ENCODE results near the gene SLC48A1. TPM values are rescaled to one million over a fixed set of nuclear protein-coding genes. Genes with fewer than 3 reads are reported as not detected.

The SLC48A1 gene
- polyA plus RNA-seq, 1 of the 3 experiments (the other 2 are of a cell fraction) = 7.3 TPM

- Histone ChIP-seq H3K36me3 (replicated peaks in 1 of 2; ENCODE audit: control insufficient read depth in 1 of 2, insufficient read depth in 2 of 2, low read length in 1 of 2) (peaks cover 17 to 70% of the 10 kb centered on the region in 2 experiments), H3K4me1 (ENCODE audit: control insufficient read depth in 1 of 2, insufficient read depth in 2 of 2, low read depth in 1 of 2, low read length in 1 of 2) (peaks cover 0 to 10% of the 10 kb centered on the region in 2 experiments; a peak in 1 of 4 replicates), H3K79me2 (ENCODE audit: insufficient read depth) (peaks cover 24% of the 10 kb centered on the region), H3K9me3 (no peaks in the 10 kb centered on the region), H3K27ac (ENCODE audit: low read depth in 2 of 2, low read length in 1 of 2) (no peak overlapping the region), H4K20me1 (ENCODE audit: insufficient read depth) (peaks cover 20% of the 10 kb centered on the region), H3K9ac (no peak overlapping the region), H3K9me2 (no peaks in the 10 kb centered on the region), H3K27me3 (ENCODE audit: insufficient read depth) (no peaks in the 10 kb centered on the region), H2AFZ (ENCODE audit: low read depth) (no peak overlapping the region), H3K4me3 (ENCODE audit: low read depth in 2 of 2, low read length in 1 of 2) (no peak overlapping the region), H3F3A (replicated peaks; ENCODE audit: insufficient read depth) (no peaks in the 10 kb centered on the region), H3K4me2 (no peak overlapping the region)
- TF ChIP-seq EZH2phosphoT487 (IDR thresholded peaks at IDR 0.05; ENCODE audit: borderline replicate concordance, low read depth) (no peak), NRF1 (IDR thresholded peaks at IDR 0.05; ENCODE audit: low read depth, low read length) (no peak), SMC3 (IDR thresholded peaks at IDR 0.05; ENCODE audit: low read depth, low read length) (no peak), RXRA (IDR thresholded peaks at IDR 0.05; ENCODE audit: borderline replicate concordance, low read depth) (no peak), CHD2 (IDR thresholded peaks at IDR 0.05; ENCODE audit: low read length, partially characterized antibody) (no peak), REST (IDR thresholded peaks at IDR 0.05; ENCODE audit: low read depth, low read length) (no peak), POLR2AphosphoS5 (IDR thresholded peaks at IDR 0.05; ENCODE audit: low read depth, low read length) (no peak)
- no peak for DNase-seq
- ChIA-PET CTCF (interaction anchor here (0.8 to 15.5 kb wide), 5 partner anchors 15 to 53 kb away, joined by 3 to 247 read pairs (median 9); no protein-coding TSS in a partner anchor), POLR2A (no interaction called here)
- WGBS (ENCODE audit: low lambda C conversion rate) = 96% methylated on average over 20 of the region's 21 CpGs
Observed at GRCh38 chr12:47795121-47795813, 22.2 kb downstream of the SLC48A1 start.

GRCh38 chr12:47795814-47796411 is 22.9 kb downstream of the SLC48A1 start:
- Histone ChIP-seq H3K36me3 (replicated peaks in 1 of 2; ENCODE audit: control insufficient read depth in 1 of 2, insufficient read depth in 2 of 2, low read length in 1 of 2) (peaks cover 17 to 69% of the 10 kb centered on the region in 2 experiments), H3K27ac (ENCODE audit: low read depth in 2 of 2, low read length in 1 of 2) (no peak overlapping the region), H2AFZ (ENCODE audit: low read depth) (no peak overlapping the region), H3F3A (replicated peaks; ENCODE audit: insufficient read depth) (no peaks in the 10 kb centered on the region), H3K9me2 (no peaks in the 10 kb centered on the region), H3K79me2 (ENCODE audit: insufficient read depth) (peaks cover 30% of the 10 kb centered on the region), H3K9ac (no peak overlapping the region), H3K4me2 (no peak overlapping the region), H3K9me3 (no peaks in the 10 kb centered on the region), H3K4me3 (ENCODE audit: low read depth in 2 of 2, low read length in 1 of 2) (no peak overlapping the region), H4K20me1 (ENCODE audit: insufficient read depth) (peaks cover 26% of the 10 kb centered on the region), H3K4me1 (ENCODE audit: control insufficient read depth in 1 of 2, insufficient read depth in 2 of 2, low read depth in 1 of 2, low read length in 1 of 2) (peaks cover 0 to 10% of the 10 kb centered on the region in 2 experiments; a peak in 1 of 4 replicates), H3K27me3 (ENCODE audit: insufficient read depth) (no peaks in the 10 kb centered on the region)
- DNase-seq = no peak
- POLR2A ChIA-PET = no interaction called here
- CTCF ChIA-PET = interaction anchor here (1.8 to 15.5 kb wide), 4 partner anchors 16 to 54 kb away, joined by 6 to 247 read pairs (median 17); no protein-coding TSS in a partner anchor
- over 99% methylated on average over 7 of the region's 22 CpGs for WGBS (ENCODE audit: low lambda C conversion rate)
- no peak for TF ChIP-seq CTCF (IDR thresholded peaks at IDR 0.05)
- no peak for TF ChIP-seq FOXJ3 (CRISPR knock-in tag; IDR thresholded peaks at IDR 0.05)
- TF ChIP-seq RXRA (IDR thresholded peaks at IDR 0.05; ENCODE audit: borderline replicate concordance, low read depth) = no peak
- TF ChIP-seq PBX3 (IDR thresholded peaks at IDR 0.05) = no peak
- TF ChIP-seq RCOR1 (IDR thresholded peaks at IDR 0.05; ENCODE audit: low read length) = no peak
- no peak for TF ChIP-seq USF1 (IDR thresholded peaks at IDR 0.05; ENCODE audit: borderline replicate concordance, low read depth)
- TF ChIP-seq POLR2AphosphoS5 (IDR thresholded peaks at IDR 0.05; ENCODE audit: low read depth, low read length) = no peak
- TF ChIP-seq MXI1 (IDR thresholded peaks at IDR 0.05; ENCODE audit: low read depth, low read length) = no peak
- TF ChIP-seq SIN3A (IDR thresholded peaks at IDR 0.05; ENCODE audit: borderline replicate concordance, low read depth, low read length) = no peak
- no peak for TF ChIP-seq RAD21 (IDR thresholded peaks at IDR 0.05; ENCODE audit: low read length)
- no peak for TF ChIP-seq MAX (IDR thresholded peaks at IDR 0.05; ENCODE audit: low read depth)
- TF ChIP-seq TEAD4 (IDR thresholded peaks at IDR 0.05; ENCODE audit: borderline replicate concordance, insufficient read depth) = no peak
- no peak for TF ChIP-seq ELF1 (IDR thresholded peaks at IDR 0.05)

All from SK-N-SH (cell line).